ENCODE results near the gene GCNT2.

DNA sequence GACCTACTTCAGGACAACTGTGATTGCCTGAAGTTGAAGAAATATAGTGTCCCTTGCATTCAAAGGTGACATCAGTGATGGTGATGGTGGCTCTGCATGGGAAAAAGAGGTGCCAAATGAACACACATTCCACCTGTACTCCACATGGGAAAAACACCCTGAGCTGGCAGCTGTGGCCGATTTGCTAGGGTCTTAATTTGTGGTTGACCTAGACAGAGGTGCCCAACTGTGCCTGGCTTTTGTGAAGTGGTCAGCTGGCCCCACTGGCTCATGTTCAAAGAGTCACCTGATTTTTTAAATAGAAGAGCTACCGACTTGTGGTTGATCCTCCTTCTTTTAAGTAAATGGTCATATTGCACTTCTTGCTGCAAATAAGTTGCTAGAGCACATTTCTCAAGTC, 7.6 kb upstream of the GCNT2 start:
- TF ChIP-seq EZH2 (IDR thresholded peaks at IDR 0.05), result no peak
- no peak for TF ChIP-seq POLR2AphosphoS5 (IDR thresholded peaks at IDR 0.05; ENCODE audit: borderline replicate concordance, low read depth, low read length)
- no peak for TF ChIP-seq FOXP2 (optimal IDR thresholded peaks at IDR 0.05; ENCODE audit: control extremely low read depth, extremely low read length, insufficient read depth)
